ENCODE measurements around the gene GLO1.
"Not testable (repeated sequence)": the region's sequence is repeated elsewhere in the genome, so short reads cannot be mapped to it uniquely, and the experiment has no call there.

GLO1 gene

DNA sequence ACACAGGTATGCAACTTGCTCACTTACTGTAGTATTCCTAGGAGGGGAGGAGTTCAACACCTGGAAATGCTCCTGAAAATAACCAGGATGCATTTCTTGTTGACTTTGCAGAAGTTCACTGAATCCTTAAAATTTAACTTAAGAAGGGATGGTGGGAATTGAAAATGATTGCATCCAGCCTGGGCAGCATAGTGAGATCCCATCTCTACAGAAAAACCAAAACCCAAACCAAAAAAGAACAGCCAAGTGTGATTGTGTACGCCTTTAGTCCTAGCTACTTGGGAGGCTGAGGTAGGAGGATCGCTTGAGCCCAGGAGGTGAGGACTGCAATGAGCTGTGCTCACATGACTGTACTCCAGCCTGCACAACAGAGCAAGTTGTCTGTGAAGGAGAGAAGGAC, 13.9 kb upstream of the GLO1 start:
- no peak overlapping the region for H3K27ac Mint-ChIP-seq
- H3K9me3 Mint-ChIP-seq, result peaks cover 13% of the 10 kb centered on the region
- peaks cover 22% of the 10 kb centered on the region for H3K4me1 Mint-ChIP-seq
- H3K27me3 Mint-ChIP-seq, result peaks cover 31% of the 10 kb centered on the region
- H3K4me3 Mint-ChIP-seq, result no peak overlapping the region
- peaks cover 9% of the 10 kb centered on the region for H3K36me3 Mint-ChIP-seq

DNA sequence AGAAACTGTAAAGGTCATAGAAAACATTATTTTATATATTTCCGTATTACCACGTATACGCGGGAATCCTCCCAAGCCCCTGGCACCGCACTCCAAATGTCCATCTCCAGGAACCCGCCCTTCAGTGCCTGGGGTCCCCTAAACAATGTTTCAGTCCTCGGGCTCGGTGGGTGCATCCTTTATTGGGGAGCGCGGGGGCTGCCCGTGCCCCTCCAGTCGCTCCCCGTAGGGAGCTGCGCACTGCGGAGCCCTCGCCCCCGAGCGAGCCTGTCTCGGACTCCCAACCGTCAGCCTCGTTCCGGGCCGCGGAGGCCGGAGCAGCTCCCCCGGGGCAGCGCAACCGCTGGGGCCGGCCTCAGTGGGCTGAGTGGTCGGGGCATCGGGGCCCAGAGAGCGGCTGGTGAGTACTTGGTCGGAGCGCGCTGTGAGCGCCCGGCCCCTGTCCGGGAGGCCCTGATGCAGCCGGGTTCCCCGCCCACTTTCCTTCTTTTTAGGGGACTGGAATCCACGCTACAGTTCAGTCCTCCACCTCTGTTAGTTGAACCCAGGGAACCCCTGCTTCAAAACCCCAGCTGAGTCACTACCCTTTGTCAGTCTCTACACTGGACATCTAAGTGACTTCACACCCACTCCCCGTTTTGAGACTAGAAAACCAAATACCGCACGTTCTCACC, 12.2 kb upstream of the GLO1 start, which contains the start of gene DNAH8:
TSS of gene DNAH8 (plus strand) at position 296 of the 674 bp plus-strand sequence. CDS start 7,499 bp downstream, outside the sequence.
- Mint-ChIP-seq H3K9me3 (peaks cover 4% of the 10 kb centered on the region), H3K36me3 (peaks cover 4% of the 10 kb centered on the region), H3K27ac (peak within 1 kb of the TSS; percentile 20), H3K27me3 (peaks cover 24% of the 10 kb centered on the region), H3K4me1 (peaks cover 22% of the 10 kb centered on the region), H3K4me3 (peak within 1 kb of the TSS; percentile 60)

DNA sequence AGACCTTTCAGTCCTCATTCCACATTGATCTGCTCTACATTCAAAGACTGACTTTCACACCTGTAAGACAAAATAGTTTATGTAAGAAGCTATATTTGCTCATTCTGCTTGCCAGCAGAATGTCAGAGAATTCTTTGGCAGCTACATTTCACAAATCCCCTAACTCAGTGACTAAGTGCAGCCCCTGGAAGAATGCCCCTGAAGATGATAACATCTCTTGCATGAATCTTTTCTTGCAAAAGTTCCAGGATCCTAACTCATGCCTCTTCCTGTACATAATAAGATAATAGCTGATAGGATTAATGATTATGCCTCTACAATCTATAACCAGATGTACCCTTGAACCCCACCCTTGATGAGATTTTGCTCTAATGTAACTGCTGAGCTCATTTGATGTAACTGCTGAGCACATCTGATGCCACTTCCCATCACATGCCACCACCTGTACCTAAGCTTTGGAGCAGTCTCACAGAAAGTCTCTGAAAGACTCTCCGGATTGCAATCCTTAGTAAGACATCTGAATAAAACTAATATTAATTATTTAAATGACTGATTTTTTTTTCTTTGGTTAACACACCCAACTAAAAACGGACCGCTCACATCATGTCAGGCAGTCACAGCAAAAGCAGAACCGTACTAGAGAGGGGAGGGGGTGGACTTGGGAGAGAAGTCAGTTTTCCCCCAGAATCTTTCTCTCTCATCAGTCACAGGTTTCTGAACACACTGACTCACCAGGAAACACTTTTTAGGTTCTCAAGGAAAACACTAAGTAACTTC, 11.5 kb upstream of the GLO1 start:
- Mint-ChIP-seq H3K4me3 (peak overlapping the region; percentile 60), H3K27ac (peak overlapping the region; percentile 20), H3K36me3 (peaks cover 4% of the 10 kb centered on the region), H3K27me3 (peaks cover 19% of the 10 kb centered on the region), H3K4me1 (peaks cover 22% of the 10 kb centered on the region), H3K9me3 (peaks cover under 1% of the 10 kb centered on the region)

DNA sequence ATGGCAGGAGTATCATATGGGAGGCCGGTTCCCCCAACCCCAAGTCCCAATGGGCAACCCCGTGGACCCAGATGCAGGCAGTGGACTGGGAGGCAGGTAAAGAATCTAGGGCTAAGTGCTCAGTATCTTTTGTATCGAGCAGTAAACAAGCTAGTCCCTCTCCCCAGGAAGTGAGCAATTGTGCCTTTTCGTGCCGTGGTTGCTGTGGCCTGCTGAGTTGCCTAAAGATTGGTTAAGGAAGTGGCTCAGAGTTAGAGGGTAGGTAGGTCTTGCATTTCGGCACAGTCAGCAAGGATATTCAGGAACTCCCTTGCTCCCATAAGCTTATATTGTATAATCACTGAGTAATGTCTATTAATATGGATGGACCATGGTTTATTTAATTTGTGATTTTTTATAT, 10.9 kb upstream of the GLO1 start:
- Mint-ChIP-seq H3K27ac (no peak overlapping the region), H3K4me3 (peak overlapping the region; percentile 2)

DNA sequence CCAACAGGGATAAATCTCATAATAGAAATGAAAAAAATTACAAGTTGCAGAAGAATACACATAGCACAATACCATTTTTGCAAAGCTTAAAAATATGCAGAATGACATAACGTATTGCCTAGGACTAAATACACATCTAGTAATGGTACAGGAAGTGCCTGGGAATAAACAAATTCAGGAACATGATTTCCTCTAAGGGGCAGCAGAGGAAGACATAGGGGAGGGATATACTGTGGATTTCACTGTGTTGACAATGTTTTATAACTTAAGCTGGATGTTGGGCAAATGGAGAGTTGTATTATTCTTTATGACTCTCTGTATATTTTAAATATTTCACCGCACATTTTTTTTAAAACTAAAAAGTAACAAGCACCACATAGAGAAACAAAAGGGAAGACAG, 5.6 kb upstream of the GLO1 start:
- Mint-ChIP-seq H3K27me3 (peaks cover 10% of the 10 kb centered on the region), H3K4me3 (no peak overlapping the region), H3K4me1 (peaks cover 3% of the 10 kb centered on the region), H3K9me3 (no peaks in the 10 kb centered on the region), H3K36me3 (no peaks in the 10 kb centered on the region), H3K27ac (peak overlapping the region; percentile 81)

More for the DNA sequence above, 10.9 kb upstream of the GLO1 start:
- H3K9me3 Mint-ChIP-seq, result no peaks in the 10 kb centered on the region
- peaks cover 15% of the 10 kb centered on the region for H3K27me3 Mint-ChIP-seq
- peaks cover 4% of the 10 kb centered on the region for H3K36me3 Mint-ChIP-seq
- H3K4me1 Mint-ChIP-seq, result peaks cover 22% of the 10 kb centered on the region

DNA sequence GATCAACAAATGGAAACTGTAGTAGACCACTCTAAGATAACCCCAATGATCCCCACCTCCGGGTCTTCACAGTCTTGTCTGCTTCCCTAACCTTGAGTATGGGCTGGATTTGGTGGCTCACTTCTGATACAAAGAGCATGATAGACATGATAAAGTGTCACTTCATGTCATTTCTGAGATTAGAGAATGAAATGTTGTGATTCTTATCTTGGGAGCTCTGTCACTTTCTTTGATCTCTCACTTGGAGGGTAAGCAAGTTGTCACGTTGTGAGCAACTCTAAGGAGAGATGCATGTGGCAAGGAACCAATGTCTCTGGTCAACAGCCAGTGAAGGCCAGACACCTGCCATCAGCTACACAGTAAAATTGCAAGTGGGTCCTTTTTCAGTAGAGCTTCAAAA, 3.0 kb upstream of the GLO1 start:
- Mint-ChIP-seq H3K4me1 (peaks cover 16% of the 10 kb centered on the region), H3K9me3 (no peaks in the 10 kb centered on the region), H3K36me3 (peaks cover 8% of the 10 kb centered on the region), H3K4me3 (no peak overlapping the region), H3K27ac (no peak overlapping the region), H3K27me3 (peaks cover 8% of the 10 kb centered on the region)

DNA sequence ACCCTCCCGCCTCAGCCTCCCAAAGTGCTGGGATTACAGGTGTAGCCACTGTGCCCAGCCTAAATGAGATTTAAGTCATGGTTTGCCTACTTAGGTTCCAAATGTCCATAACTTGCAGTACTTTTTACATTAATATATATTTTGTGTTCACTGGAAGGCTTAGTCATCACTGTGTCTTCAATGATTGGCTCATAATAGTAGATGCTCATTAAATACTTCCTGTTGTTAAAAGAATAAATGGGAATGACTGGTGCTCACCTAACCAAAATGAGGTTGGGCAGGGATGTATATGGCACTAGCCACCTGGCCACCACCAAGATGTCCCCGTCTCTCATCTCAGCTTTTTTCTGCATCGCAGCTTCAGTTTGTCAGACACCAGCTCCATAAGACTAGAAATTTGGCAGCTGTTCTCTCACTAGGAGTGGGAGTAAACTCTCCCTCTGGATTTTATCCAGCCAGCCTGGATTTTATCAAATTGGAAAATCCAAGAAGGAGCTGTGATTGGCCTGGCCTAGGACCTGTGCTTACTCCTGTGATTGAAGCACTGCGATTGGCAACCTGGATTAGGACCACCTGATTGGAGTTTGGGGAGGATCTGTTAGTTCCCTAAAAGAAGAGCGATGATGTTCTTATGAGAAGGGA, 1.1 kb upstream of the GLO1 start:
- no peak overlapping the region for H3K27ac Mint-ChIP-seq
- H3K4me1 Mint-ChIP-seq, result peaks cover 29% of the 10 kb centered on the region
- H3K9me3 Mint-ChIP-seq, result peaks cover 6% of the 10 kb centered on the region
- peaks cover 18% of the 10 kb centered on the region for H3K36me3 Mint-ChIP-seq
- H3K4me3 Mint-ChIP-seq, result no peak overlapping the region
- peaks cover 8% of the 10 kb centered on the region for H3K27me3 Mint-ChIP-seq

DNA sequence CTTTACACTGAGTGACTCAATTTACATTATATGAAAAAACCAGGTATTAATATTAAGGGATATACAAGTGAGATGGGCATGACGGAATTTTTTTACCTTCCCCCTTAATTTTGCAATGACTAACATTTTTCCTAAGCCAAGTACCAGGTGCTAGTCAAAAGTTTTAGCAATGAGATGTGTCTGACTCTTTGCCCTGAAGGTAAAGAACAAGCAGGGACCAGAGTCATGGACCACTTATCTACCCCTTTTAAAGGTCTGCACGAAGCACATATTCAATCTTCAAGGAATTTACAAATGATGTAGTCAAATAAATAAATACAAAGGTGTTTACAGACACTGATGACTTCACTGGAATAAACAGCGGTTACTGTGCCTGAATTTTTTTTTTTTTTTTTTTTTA, 1.4 kb downstream of the GLO1 start:
- Mint-ChIP-seq H3K27me3 (no peaks in the 10 kb centered on the region), H3K9me3 (peaks cover 6% of the 10 kb centered on the region), H3K36me3 (peaks cover 27% of the 10 kb centered on the region), H3K4me3 (peak overlapping the region; percentile 92), H3K4me1 (peaks cover 46% of the 10 kb centered on the region), H3K27ac (peak overlapping the region; percentile 89)

DNA sequence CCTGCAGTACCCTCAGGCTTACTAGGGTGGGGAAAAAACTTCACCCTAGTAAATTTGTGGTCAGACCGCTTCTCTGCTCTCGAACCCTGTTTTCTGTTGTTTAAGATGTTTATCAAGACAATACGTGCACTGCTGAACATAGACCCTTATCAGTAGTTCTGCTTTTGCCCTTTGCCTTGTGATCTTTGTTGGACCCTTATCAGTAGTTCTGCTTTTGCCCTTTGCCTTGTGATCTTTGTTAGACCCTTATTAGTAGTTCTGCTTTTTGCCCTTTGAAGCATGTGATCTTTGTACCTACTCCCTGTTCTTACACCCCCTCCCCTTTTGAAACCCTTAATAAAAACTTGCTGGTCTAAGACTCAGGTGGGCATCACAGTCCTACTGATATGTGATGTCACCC, 3.2 kb downstream of the GLO1 start:
- H3K27me3 Mint-ChIP-seq, H3K9me3 Mint-ChIP-seq: not testable (repeated sequence)
- H3K4me1 Mint-ChIP-seq, result peaks cover 60% of the 10 kb centered on the region
- peak overlapping the region; percentile 76 for H3K27ac Mint-ChIP-seq
- peak overlapping the region; percentile 37 for H3K4me3 Mint-ChIP-seq
- H3K36me3 Mint-ChIP-seq, result peaks cover 32% of the 10 kb centered on the region

DNA sequence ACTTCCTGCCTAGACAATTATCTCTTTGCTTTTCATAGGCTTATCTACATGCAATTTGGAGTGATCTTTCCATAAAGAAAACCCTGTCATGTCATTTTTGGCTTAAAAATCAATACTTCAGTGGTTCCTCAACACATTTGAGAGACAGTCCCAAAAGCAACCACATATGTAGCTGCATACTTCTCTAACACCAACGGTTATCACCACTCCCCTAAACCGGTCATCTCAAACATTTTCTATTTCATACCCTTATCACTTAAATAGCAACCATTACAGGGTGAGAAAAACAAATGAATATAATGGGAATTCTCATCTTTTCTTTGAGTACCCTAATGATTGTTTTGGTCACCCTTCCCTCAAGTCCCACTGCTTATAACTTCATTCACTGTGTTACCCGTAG, 5.1 kb downstream of the GLO1 start:
- H3K9me3 Mint-ChIP-seq, result peaks cover 6% of the 10 kb centered on the region
- peak overlapping the region; percentile 19 for H3K27ac Mint-ChIP-seq
- peaks cover 70% of the 10 kb centered on the region for H3K4me1 Mint-ChIP-seq
- no peaks in the 10 kb centered on the region for H3K27me3 Mint-ChIP-seq
- H3K4me3 Mint-ChIP-seq, result no peak overlapping the region
- peaks cover 34% of the 10 kb centered on the region for H3K36me3 Mint-ChIP-seq

DNA sequence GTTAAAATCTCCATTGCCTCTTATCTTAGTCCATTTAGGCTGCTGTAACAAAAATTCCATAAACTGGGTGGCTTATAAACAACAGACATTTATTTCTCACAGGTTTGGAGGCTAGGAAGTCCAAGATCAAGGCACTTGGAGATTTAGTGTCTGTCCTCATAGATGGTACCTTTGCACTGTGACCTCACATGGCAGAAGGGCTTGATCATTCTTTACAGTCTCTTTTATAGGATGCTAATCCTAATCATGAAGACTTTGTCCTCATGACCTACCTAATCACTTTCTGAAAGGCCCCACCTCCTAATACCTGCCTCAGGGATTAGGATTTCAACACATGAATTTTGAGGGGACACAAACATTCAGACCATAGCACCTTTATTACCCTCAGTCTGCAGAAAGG, 6.6 kb downstream of the GLO1 start:
- H3K36me3 Mint-ChIP-seq, result peaks cover 28% of the 10 kb centered on the region
- H3K27me3 Mint-ChIP-seq, result no peaks in the 10 kb centered on the region
- no peak overlapping the region for H3K4me3 Mint-ChIP-seq
- H3K4me1 Mint-ChIP-seq, result peaks cover 62% of the 10 kb centered on the region
- H3K9me3 Mint-ChIP-seq, result peaks cover 6% of the 10 kb centered on the region
- no peak overlapping the region for H3K27ac Mint-ChIP-seq

DNA sequence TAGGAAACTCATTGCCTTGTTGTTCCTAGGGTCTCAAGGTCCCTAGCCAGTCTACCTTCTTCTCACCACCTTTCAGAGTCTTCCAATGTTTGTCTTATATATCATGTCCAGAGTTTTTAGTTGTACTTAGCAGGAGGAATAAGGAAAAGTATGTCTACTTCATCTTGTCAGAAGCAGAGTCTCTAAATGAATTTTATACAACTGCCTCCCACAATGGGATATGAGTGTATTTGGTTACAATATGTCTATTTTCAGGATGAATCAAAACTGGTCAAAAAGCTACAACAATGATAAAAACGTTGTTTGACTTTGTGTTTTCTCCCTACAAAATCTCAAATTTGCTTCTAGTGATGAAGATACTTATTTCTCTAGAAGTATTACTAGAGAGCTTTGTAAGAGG, 7.0 kb downstream of the GLO1 start:
- H3K4me3 Mint-ChIP-seq, result no peak overlapping the region

DNA sequence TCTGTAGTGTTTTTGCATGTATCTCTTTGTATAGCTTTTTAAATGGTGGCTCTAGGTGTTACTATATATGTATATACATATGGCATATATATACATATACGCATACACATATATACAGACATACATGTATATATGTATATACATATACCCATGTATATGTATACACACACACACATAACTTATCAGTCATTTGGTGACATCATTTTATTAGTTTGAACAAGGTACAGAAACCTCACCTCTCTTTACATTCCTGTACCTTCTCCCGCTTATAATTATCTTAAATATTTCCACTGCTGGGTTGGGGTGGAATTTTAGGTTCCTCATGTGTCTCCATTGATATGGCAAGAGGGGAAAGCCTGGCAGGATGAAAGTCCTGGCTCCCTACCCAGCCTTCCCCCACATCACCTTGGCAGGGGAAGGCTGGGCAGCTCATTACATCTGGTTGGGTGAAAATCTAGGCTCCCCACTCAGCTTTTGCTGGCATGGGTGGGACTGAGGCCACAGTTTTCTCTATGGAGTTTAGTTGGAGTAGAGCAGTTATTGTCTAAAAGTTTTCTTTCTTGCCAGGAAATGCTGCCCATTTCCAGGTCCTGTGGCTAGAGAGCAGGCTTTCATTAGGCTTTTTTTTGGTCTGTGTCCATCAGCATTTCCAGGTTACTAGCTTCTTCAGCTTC, 7.6 kb downstream of the GLO1 start:
- peaks cover 23% of the 10 kb centered on the region for H3K36me3 Mint-ChIP-seq
- peaks cover 56% of the 10 kb centered on the region for H3K4me1 Mint-ChIP-seq
- peaks cover 5% of the 10 kb centered on the region for H3K9me3 Mint-ChIP-seq
- H3K4me3 Mint-ChIP-seq, result no peak overlapping the region
- H3K27ac Mint-ChIP-seq, result no peak overlapping the region
- no peaks in the 10 kb centered on the region for H3K27me3 Mint-ChIP-seq

More for the DNA sequence above, 7.0 kb downstream of the GLO1 start:
- Mint-ChIP-seq H3K27me3 (no peaks in the 10 kb centered on the region), H3K9me3 (peaks cover 6% of the 10 kb centered on the region), H3K36me3 (peaks cover 26% of the 10 kb centered on the region), H3K4me1 (peaks cover 58% of the 10 kb centered on the region), H3K27ac (no peak overlapping the region)

DNA sequence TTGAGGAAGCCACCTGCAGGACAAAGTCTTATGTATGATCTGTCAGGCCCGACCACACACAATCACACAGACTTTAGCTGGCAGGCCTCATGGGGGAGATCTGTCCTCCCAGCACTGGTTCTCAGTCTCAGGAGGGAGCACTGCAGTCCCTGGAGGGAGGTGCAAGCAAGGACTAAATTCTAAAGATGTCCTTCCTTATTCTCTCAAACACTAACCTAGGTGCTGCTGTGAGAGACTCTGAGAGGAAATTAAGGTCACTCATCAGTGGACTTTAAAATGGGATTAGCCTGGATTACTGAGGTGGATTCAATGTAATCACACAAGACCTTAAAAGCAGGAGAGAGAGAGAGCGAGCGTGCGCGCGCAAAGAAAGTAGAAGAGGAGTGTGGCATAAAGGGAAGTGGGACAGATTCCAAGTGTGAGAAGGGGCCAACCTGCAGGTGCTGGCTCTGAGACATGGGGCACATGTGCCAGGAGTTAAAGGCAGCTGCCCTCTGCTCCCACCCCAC, 14.3 kb downstream of the GLO1 start:
- H3K4me3 Mint-ChIP-seq, result no peak overlapping the region
- peaks cover 5% of the 10 kb centered on the region for H3K36me3 Mint-ChIP-seq
- peak overlapping the region; percentile 89 for H3K27ac Mint-ChIP-seq
- no peaks in the 10 kb centered on the region for H3K9me3 Mint-ChIP-seq
- peaks cover 39% of the 10 kb centered on the region for H3K4me1 Mint-ChIP-seq
- H3K27me3 Mint-ChIP-seq, result no peaks in the 10 kb centered on the region

DNA sequence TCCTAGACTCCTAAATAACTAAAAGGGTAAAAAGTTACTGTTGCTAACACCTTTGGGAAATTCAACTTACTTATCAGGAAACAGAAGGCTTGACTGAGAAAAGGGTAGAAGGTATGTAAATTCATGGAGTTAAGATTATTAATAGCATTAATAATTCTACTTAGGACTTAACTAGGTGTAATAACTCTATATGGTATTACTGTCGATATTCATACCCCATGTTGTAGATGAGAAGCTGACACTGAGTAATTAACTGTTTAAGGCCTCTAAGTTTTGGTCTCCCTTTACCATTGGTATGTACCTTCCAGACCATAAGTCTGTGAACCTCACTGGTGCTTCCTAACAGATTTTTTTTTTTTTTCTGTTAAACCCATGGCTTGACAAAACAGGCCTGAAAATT, 15.4 kb downstream of the GLO1 start:
- Mint-ChIP-seq H3K9me3 (no peaks in the 10 kb centered on the region), H3K4me3 (no peak overlapping the region), H3K27ac (no peak overlapping the region), H3K27me3 (no peaks in the 10 kb centered on the region), H3K4me1 (peaks cover 32% of the 10 kb centered on the region), H3K36me3 (peaks cover 5% of the 10 kb centered on the region)
